Calu3 (cell line): ENCODE measurements around the gene GLS. TPM values are rescaled to one million over a fixed set of nuclear protein-coding genes. Genes with fewer than 3 reads are reported as not detected.

ENCODE experiments used
- BruUV-seq: library from RNA; stranded (reverse); fragments of 400-500 nt; replicated peaks from 2 replicates; lab custom pipeline; 2021; lab: Mats Ljungman, UMichigan
- CTCF ChIA-PET: fragments of 300-600 bp; sonication (Branson Sonifier 250); formaldehyde crosslinking; loops from one replicate; lab custom pipeline; 2022; ENCODE audit warnings: antibody characterized with exemption; lab: Charles Lee
- DNase-seq: peaks from one replicate; pipeline ENCODE4 v3.0.0; 2022
- H3K27ac Mint-ChIP-seq: one replicate; pipeline ENCODE4 v1.8.0; 2022; ENCODE audit warnings: mixed read lengths; ENCODE audit not compliant: unreplicated experiment
- H3K27me3 Mint-ChIP-seq: one replicate; pipeline ENCODE4 v1.8.0; 2022; ENCODE audit warnings: mixed read lengths; ENCODE audit not compliant: unreplicated experiment
- H3K36me3 Mint-ChIP-seq: one replicate; pipeline ENCODE4 v1.8.0; 2022; ENCODE audit warnings: mild to moderate bottlenecking, moderate library complexity, mixed read lengths; ENCODE audit not compliant: insufficient read depth, unreplicated experiment
- H3K4me1 Mint-ChIP-seq: one replicate; pipeline ENCODE4 v1.8.0; 2022; ENCODE audit warnings: mild to moderate bottlenecking, low read depth, mixed read lengths; ENCODE audit not compliant: unreplicated experiment
- H3K4me3 Mint-ChIP-seq: one replicate; pipeline ENCODE4 v1.8.0; 2022; ENCODE audit warnings: mild to moderate bottlenecking, low read depth, moderate library complexity, mixed read lengths; ENCODE audit not compliant: unreplicated experiment
- H3K9me3 Mint-ChIP-seq: one replicate; pipeline ENCODE4 v1.8.0; 2022; ENCODE audit warnings: low read depth, mixed read lengths; ENCODE audit not compliant: unreplicated experiment
- CTCF ChIP-seq: fragments of 200-600 bp; IDR thresholded peaks from one replicate; pipeline ENCODE4 v1.8.0; 2022; ENCODE audit warnings: antibody characterized with exemption; ENCODE audit not compliant: unreplicated experiment
- intact Hi-C: fragments of 100-400 bp; cut with micrococcal nuclease; formaldehyde crosslinking; loops from one replicate; pipeline ENCODE4 v1.10.0; 2022; ENCODE audit not compliant: unreplicated experiment
- total RNA-seq: library from RNA; stranded (reverse); gene quantifications from 2 replicates; pipeline ENCODE4 v1.2.3, GENCODE V29; 2022

GLS gene
- total RNA-seq, 1 experiment from 2014 or later, result 115 TPM

- Mint-ChIP-seq H3K27ac (no peak overlapping the region), H3K9me3 (no peaks in the 10 kb centered on the region), H3K27me3 (no peaks in the 10 kb centered on the region), H3K4me1 (no peaks in the 10 kb centered on the region), H3K36me3 (peaks cover 78% of the 10 kb centered on the region), H3K4me3 (no peak overlapping the region)
- intact Hi-C loops, result no loop called here
- no peak for DNase-seq
- TF ChIP-seq CTCF, result no peak
- CTCF ChIA-PET, result no interaction called here
- BruUV-seq, result no TSS peak
Measured at GRCh38 chr2:190997526-190998113, 117.0 kb downstream of the GLS start.

GRCh38 chr2:190999058-190999457 is 118.4 kb downstream of the GLS start:
- no peaks in the 10 kb centered on the region for H3K4me1 Mint-ChIP-seq
- H3K27me3 Mint-ChIP-seq, result no peaks in the 10 kb centered on the region
- BruUV-seq, result no TSS peak
- DNase-seq, result no peak
- no peak overlapping the region for H3K27ac Mint-ChIP-seq
- CTCF ChIA-PET, result no interaction called here
- H3K36me3 Mint-ChIP-seq, result peaks cover 72% of the 10 kb centered on the region
- H3K4me3 Mint-ChIP-seq, result no peak overlapping the region
- no peak for TF ChIP-seq CTCF
- no peaks in the 10 kb centered on the region for H3K9me3 Mint-ChIP-seq
- intact Hi-C loops, result no loop called here

GRCh38 chr2:190999949-191000665 is 119.5 kb downstream of the GLS start:
- no peak overlapping the region for H3K27ac Mint-ChIP-seq
- H3K9me3 Mint-ChIP-seq, result no peaks in the 10 kb centered on the region
- no peaks in the 10 kb centered on the region for H3K27me3 Mint-ChIP-seq
- intact Hi-C loops, result no loop called here
- peaks cover 74% of the 10 kb centered on the region for H3K36me3 Mint-ChIP-seq
- no peaks in the 10 kb centered on the region for H3K4me1 Mint-ChIP-seq
- TF ChIP-seq CTCF, result no peak
- no peak overlapping the region for H3K4me3 Mint-ChIP-seq
- BruUV-seq, result no TSS peak
- CTCF ChIA-PET, result no interaction called here
- no peak for DNase-seq

GRCh38 chr2:191001032-191001431 is 120.4 kb downstream of the GLS start:
- no peaks in the 10 kb centered on the region for H3K4me1 Mint-ChIP-seq
- no peak for TF ChIP-seq CTCF
- no peak for DNase-seq
- H3K9me3 Mint-ChIP-seq, result no peaks in the 10 kb centered on the region
- no TSS peak for BruUV-seq
- H3K27ac Mint-ChIP-seq, result no peak overlapping the region
- H3K36me3 Mint-ChIP-seq, result peaks cover 68% of the 10 kb centered on the region
- intact Hi-C loops, result no loop called here
- CTCF ChIA-PET, result no interaction called here
- no peak overlapping the region for H3K4me3 Mint-ChIP-seq
- no peaks in the 10 kb centered on the region for H3K27me3 Mint-ChIP-seq
